ENCODE results near the gene PPP4R2. TPM values are rescaled to one million over a fixed set of nuclear protein-coding genes. Genes with fewer than 3 reads are reported as not detected.

The PPP4R2 gene
- total RNA-seq, 1 donor from 2014 or later, result 143 TPM

DNA sequence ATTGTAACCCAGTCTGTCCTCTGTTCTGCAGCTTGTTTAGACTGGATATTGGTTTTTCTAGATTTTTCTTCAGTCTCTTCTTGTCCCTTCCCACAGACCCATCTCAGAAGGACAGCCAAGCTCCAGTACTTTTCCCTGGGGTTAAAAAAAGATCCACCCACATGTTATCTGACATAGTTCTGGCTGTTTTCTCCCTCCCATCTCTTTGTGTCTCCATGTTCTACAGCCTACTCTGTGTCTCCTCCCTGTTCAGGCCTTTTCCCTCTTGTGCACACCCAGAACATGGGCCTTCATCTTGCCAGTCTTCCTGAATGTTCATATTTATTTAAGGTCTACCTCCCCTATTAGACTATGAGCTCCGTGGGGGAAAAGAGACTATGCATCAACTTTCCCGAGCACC lies 5.1 kb upstream of the PPP4R2 start:
- Histone ChIP-seq H3F3A (ENCODE audit: low read depth) (peaks cover 10% of the 10 kb centered on the region), H3K27ac (no peak overlapping the region), H3K9ac (no peak overlapping the region), H3K9me3 (ENCODE audit: low read depth) (no peaks in the 10 kb centered on the region), H3K27me3 (no peaks in the 10 kb centered on the region), H3K4me3 (no peak overlapping the region), H3K4me2 (no peak overlapping the region), H4K20me1 (ENCODE audit: low read depth) (no peaks in the 10 kb centered on the region), H3K4me1 (no peaks in the 10 kb centered on the region), H3K79me2 (ENCODE audit: low read depth) (peaks cover 4% of the 10 kb centered on the region), H2AFZ (replicated peaks) (no peak overlapping the region), H3K36me3 (no peaks in the 10 kb centered on the region)
- Mint-ChIP-seq H3K27ac (no peak overlapping the region), H3K27me3 (ENCODE audit: insufficient read depth, low read depth) (peaks cover 3% of the 10 kb centered on the region), H3K36me3 (no peaks in the 10 kb centered on the region), H3K9me3 (no peaks in the 10 kb centered on the region), H3K4me1 (peaks cover 4% of the 10 kb centered on the region), H3K4me3 (no peak overlapping the region)
- DNase-seq (ENCODE audit: low spot score), result no peak
- no peak for TF ChIP-seq EZH2phosphoT487 (IDR thresholded peaks at IDR 0.05)
- no peak for TF ChIP-seq EZH2 (IDR thresholded peaks at IDR 0.05)

DNA sequence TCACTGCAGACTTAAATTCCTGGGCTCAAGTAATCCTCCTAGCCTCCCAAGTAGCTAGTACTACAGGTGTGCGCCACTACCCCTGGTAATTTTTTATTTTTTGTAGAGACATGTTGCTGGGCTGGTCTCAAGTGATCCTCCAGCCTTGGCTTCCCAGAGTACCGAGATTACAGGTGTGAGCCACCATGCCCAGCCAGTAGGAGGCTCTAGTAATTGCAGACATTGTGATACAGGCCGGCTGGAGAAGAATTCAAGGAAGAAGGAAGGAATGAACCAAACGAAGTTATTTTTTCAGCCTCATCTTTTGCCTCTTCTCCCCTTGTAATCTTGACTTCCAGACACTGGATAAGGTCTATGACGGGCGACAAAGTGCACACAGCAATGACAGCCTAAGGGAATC lies 3.2 kb upstream of the PPP4R2 start:
- Histone ChIP-seq H3K36me3 (peaks cover 6% of the 10 kb centered on the region), H3K9ac (no peak overlapping the region), H3K27ac (no peak overlapping the region), H4K20me1 (ENCODE audit: low read depth) (peaks cover 11% of the 10 kb centered on the region), H3K4me1 (peaks cover 3% of the 10 kb centered on the region), H3K4me3 (no peak overlapping the region), H3K4me2 (no peak overlapping the region), H3K9me3 (ENCODE audit: low read depth) (no peaks in the 10 kb centered on the region), H3K27me3 (no peaks in the 10 kb centered on the region), H3K79me2 (ENCODE audit: low read depth) (peaks cover 4% of the 10 kb centered on the region), H2AFZ (replicated peaks) (no peak overlapping the region), H3F3A (ENCODE audit: low read depth) (peaks cover 20% of the 10 kb centered on the region)
- no peak for DNase-seq (ENCODE audit: low spot score)
- Mint-ChIP-seq H3K9me3 (no peaks in the 10 kb centered on the region), H3K27ac (no peak overlapping the region), H3K4me3 (no peak overlapping the region), H3K4me1 (peaks cover 11% of the 10 kb centered on the region), H3K27me3 (ENCODE audit: insufficient read depth, low read depth) (peaks cover 6% of the 10 kb centered on the region), H3K36me3 (peaks cover 2% of the 10 kb centered on the region)
- no peak for TF ChIP-seq EZH2phosphoT487 (IDR thresholded peaks at IDR 0.05)
- TF ChIP-seq, protein P1, sequence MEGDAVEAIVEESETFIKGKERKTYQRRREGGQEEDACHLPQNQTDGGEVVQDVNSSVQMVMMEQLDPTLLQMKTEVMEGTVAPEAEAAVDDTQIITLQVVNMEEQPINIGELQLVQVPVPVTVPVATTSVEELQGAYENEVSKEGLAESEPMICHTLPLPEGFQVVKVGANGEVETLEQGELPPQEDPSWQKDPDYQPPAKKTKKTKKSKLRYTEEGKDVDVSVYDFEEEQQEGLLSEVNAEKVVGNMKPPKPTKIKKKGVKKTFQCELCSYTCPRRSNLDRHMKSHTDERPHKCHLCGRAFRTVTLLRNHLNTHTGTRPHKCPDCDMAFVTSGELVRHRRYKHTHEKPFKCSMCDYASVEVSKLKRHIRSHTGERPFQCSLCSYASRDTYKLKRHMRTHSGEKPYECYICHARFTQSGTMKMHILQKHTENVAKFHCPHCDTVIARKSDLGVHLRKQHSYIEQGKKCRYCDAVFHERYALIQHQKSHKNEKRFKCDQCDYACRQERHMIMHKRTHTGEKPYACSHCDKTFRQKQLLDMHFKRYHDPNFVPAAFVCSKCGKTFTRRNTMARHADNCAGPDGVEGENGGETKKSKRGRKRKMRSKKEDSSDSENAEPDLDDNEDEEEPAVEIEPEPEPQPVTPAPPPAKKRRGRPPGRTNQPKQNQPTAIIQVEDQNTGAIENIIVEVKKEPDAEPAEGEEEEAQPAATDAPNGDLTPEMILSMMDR (IDR thresholded peaks at IDR 0.05), result peak; percentile 15
- TF ChIP-seq EZH2 (IDR thresholded peaks at IDR 0.05), result no peak

DNA sequence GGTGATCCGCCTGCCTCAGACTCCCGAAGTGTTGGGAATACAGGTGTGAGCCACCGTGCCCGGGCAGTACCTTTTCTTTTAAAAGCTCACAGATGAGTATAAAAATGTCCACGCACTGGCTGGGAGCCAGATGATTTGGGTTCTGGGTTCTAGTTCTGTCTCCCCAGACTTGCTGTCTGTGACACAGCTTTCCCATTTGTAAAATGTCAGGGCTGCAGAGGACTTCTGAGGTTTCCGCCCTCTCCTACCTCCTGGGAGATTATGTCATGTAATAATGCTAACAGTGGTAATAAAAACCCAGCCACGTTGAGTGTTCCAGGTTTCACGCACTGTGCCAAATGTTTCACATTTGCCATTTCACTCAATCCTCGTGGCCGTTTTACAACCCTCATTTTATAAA lies 1.3 kb upstream of the PPP4R2 start:
- no peak for DNase-seq (ENCODE audit: low spot score)
- no peak overlapping the region for H2AFZ ChIP-seq (replicated peaks)
- H3K4me1 Mint-ChIP-seq, result peaks cover 28% of the 10 kb centered on the region
- H3K27me3 ChIP-seq, result no peaks in the 10 kb centered on the region
- peaks cover 22% of the 10 kb centered on the region for H3K4me1 ChIP-seq
- H3K27me3 Mint-ChIP-seq (ENCODE audit: insufficient read depth, low read depth), result peaks cover 6% of the 10 kb centered on the region
- peaks cover 7% of the 10 kb centered on the region for H3K36me3 Mint-ChIP-seq
- H3K79me2 ChIP-seq (ENCODE audit: low read depth), result peaks cover 4% of the 10 kb centered on the region
- peaks cover 31% of the 10 kb centered on the region for H4K20me1 ChIP-seq (ENCODE audit: low read depth)
- H3F3A ChIP-seq (ENCODE audit: low read depth), result peaks cover 20% of the 10 kb centered on the region
- no peak overlapping the region for H3K4me3 ChIP-seq
- peak overlapping the region; percentile 64 for H3K4me3 Mint-ChIP-seq
- peaks cover 24% of the 10 kb centered on the region for H3K36me3 ChIP-seq
- H3K9me3 ChIP-seq (ENCODE audit: low read depth), result no peaks in the 10 kb centered on the region
- H3K4me2 ChIP-seq, result no peak overlapping the region
- no peaks in the 10 kb centered on the region for H3K9me3 Mint-ChIP-seq
- no peak overlapping the region for H3K9ac ChIP-seq
- TF ChIP-seq EZH2phosphoT487 (IDR thresholded peaks at IDR 0.05) (no peak), EZH2 (IDR thresholded peaks at IDR 0.05) (no peak)
- TF ChIP-seq, protein P1 (IDR thresholded peaks at IDR 0.05), result no peak
- no peak overlapping the region for H3K27ac Mint-ChIP-seq
- no peak overlapping the region for H3K27ac ChIP-seq

DNA sequence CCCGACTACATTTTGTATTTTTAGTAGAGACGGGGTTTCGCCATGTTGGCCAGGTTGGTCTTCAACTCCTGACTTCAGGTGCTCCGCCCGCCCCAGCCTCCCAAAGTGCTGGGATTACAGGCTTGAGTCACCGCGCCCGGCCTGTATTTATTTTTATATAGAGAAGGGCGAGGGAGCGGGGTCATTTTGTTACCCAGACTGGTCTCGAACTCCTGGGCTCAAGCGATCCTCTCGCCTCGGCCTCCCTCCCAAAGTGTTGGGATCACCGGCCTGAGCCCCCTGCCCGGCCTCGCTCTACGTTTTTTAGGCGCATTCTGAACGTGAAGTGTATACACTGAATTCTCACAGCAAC lies 514 bp upstream of the PPP4R2 start:
- Histone ChIP-seq H3F3A (ENCODE audit: low read depth) (peaks cover 20% of the 10 kb centered on the region), H3K4me3 (peak overlapping the region; percentile 87), H3K27me3 (no peaks in the 10 kb centered on the region), H3K36me3 (peaks cover 31% of the 10 kb centered on the region), H3K79me2 (ENCODE audit: low read depth) (peaks cover 4% of the 10 kb centered on the region), H3K9ac (no peak overlapping the region), H3K4me2 (peak overlapping the region; percentile 64), H2AFZ (replicated peaks) (peak overlapping the region; percentile 97), H3K9me3 (ENCODE audit: low read depth) (no peaks in the 10 kb centered on the region), H3K4me1 (peaks cover 24% of the 10 kb centered on the region), H4K20me1 (ENCODE audit: low read depth) (peaks cover 38% of the 10 kb centered on the region), H3K27ac (peak overlapping the region; percentile 96)
- Mint-ChIP-seq H3K4me3 (peak overlapping the region; percentile 94), H3K4me1 (peaks cover 33% of the 10 kb centered on the region), H3K9me3 (no peaks in the 10 kb centered on the region), H3K36me3 (peaks cover 13% of the 10 kb centered on the region), H3K27ac (peak overlapping the region; percentile 88), H3K27me3 (ENCODE audit: insufficient read depth, low read depth) (peaks cover 6% of the 10 kb centered on the region)
- no peak for TF ChIP-seq EZH2 (IDR thresholded peaks at IDR 0.05)
- TF ChIP-seq, protein P1 (IDR thresholded peaks at IDR 0.05), result no peak
- TF ChIP-seq EZH2phosphoT487 (IDR thresholded peaks at IDR 0.05), result no peak
- no peak for DNase-seq (ENCODE audit: low spot score)
